Mucosa of rectum (tissue), 2 donors: ENCODE results near the gene GFOD1.

Experiments used
- H3K27ac ChIP-seq, 2 donors: one replicate each; pipeline ENCODE4 v1.7.0; 2013; ENCODE audit warnings: inconsistent platforms in 2 of 2, low read depth in 2 of 2, low read length in 2 of 2
- H3K27me3 ChIP-seq, 2 donors: one replicate each; pipeline ENCODE4 v1.7.0; 2013; ENCODE audit warnings: low read length in 2 of 2; ENCODE audit not compliant: control insufficient read depth in 2 of 2, insufficient read depth in 2 of 2
- H3K36me3 ChIP-seq, 2 donors: one replicate each; pipeline ENCODE4 v1.7.0; 2013; ENCODE audit warnings: low read length in 2 of 2; ENCODE audit not compliant: control insufficient read depth in 2 of 2, insufficient read depth in 2 of 2
- H3K4me1 ChIP-seq, 2 donors: one replicate each; pipeline ENCODE4 v1.7.0; 2013; ENCODE audit warnings: low read length in 2 of 2, mild to moderate bottlenecking in 1 of 2; ENCODE audit not compliant: control insufficient read depth in 2 of 2, insufficient read depth in 2 of 2
- H3K4me3 ChIP-seq, 2 donors: one replicate each; pipeline ENCODE4 v1.7.0; 2013; ENCODE audit warnings: low read length in 2 of 2
- H3K9ac ChIP-seq, 2 donors: one replicate each; pipeline ENCODE4 v1.7.0; 2013; ENCODE audit warnings: low read length in 2 of 2, low read depth in 1 of 2, mild to moderate bottlenecking in 1 of 2
- H3K9me3 ChIP-seq, 2 donors: one replicate each; pipeline ENCODE4 v1.7.0; 2013; ENCODE audit warnings: low read length in 2 of 2; ENCODE audit not compliant: control insufficient read depth in 2 of 2
- donor health status: healthy.
- donor health status: Normal muscosa, but diverticular disease.

Gene GFOD1

DNA sequence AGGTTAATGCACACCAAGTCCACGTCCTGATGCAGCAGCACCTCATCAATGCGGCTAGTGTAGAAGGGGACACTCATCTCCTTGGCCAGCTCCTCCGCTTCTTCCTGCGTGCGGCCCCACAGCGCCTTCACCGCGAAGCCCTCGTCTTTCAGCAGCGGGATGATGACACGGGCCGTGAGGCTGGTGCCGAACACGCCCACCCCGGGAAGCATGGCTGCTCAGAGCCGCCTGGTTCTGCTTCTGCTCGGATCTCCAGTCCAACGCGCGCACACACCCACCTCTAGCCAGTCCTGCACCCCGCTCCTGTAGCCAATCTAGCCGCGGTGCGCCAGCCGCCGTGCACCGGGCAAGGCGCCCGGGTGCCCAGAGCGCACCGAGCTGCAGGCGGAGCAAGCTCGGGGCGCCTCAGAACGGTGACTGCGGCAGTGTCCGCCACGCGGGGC lies 700 bp downstream of the GFOD1 start:
- Histone ChIP-seq H3K4me1 (peaks cover 14 to 15% of the 10 kb centered on the region in 2 donors), H3K9ac (peak overlapping the region; percentile 74 to 81), H3K36me3 (no peaks in the 10 kb centered on the region), H3K27ac (peak overlapping the region; percentile 90 to 91), H3K27me3 (peaks cover 0 to 2% of the 10 kb centered on the region in 2 donors), H3K4me3 (peak overlapping the region; percentile 70 to 84), H3K9me3 (no peaks in the 10 kb centered on the region)

DNA sequence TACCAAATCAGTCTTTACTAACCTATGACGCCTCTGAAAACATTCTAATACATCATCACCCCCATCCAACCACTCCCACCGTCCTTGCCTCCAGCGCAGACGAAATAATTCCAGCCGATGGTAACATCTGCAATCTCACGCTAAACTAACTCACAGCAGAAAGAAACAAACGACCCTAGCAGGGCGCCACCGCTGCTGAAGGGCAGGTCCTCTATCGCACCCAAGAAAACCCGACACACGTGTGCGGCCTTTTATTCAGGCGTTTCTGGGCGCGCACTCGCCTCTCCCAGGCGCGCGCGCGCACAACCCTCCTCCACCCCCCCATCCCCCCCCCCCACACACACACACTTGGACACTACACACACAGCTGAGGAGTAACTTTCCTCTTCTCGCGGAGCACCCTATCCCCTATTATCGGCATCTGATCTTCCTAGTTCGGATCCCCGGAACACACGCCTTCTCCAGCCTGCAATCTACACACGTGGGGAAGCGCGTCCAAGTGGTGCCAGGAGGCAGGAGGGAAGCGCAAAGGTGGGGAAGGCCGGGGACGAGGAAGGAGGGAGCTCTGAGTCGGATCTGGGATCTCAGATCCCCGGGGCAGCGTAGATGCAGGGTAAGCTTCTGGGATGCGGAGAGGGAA lies 1.4 kb downstream of the GFOD1 start:
- Histone ChIP-seq H3K36me3 (no peaks in the 10 kb centered on the region), H3K27ac (peak overlapping the region; percentile 90 to 91), H3K4me1 (peaks cover 14 to 15% of the 10 kb centered on the region in 2 donors), H3K27me3 (peaks cover 0 to 2% of the 10 kb centered on the region in 2 donors), H3K4me3 (peak overlapping the region; percentile 70 to 84), H3K9ac (peak overlapping the region; percentile 74 to 81), H3K9me3 (no peaks in the 10 kb centered on the region)

DNA sequence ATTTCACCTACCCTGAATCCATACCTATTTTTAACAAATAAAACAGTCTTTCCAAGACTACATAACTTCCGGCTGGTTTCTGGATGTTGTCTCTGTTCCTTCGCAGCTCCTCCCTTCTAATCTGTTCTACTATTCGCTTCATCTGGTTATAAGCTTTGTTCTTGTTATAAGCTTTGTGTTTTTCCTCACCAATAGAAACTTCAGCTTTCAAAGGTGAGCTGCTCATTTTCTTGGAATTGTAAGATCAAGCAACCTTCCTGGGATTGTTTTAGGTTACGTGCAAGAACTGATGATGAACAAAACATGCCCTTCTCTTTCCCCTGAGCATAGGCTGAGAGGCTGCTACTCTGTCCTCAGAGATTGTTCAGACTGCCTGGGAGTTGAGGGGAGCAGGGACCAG lies 2.1 kb downstream of the GFOD1 start:
- Histone ChIP-seq H3K27me3 (peaks cover 0 to 2% of the 10 kb centered on the region in 2 donors), H3K4me3 (peak overlapping the region; percentile 70 to 84), H3K4me1 (peaks cover 14 to 15% of the 10 kb centered on the region in 2 donors), H3K27ac (no peak overlapping the region), H3K36me3 (no peaks in the 10 kb centered on the region), H3K9ac (peak overlapping the region; percentile 4 to 48), H3K9me3 (no peaks in the 10 kb centered on the region)

DNA sequence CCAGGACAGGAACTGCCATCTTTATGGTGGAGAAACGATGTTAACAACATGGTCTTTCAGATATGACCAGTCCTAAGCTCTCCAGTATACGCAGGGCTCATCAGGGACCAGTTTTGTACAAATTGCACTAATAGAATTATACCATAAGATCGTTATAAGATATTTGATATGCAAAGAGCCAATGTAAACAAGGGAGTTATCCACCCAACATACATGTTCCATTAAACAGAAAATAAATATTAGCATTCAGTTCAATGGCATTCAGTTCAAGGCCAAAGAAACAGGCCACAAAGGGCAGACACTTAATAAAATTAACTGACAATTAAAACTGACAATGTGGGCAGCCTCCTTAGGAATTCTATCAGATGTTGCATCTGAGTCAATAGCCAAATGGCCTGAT lies 2.6 kb downstream of the GFOD1 start:
- Histone ChIP-seq H3K9ac (no peak overlapping the region), H3K4me1 (peaks cover 14 to 15% of the 10 kb centered on the region in 2 donors), H3K4me3 (peak overlapping the region; percentile 21 to 84), H3K9me3 (no peaks in the 10 kb centered on the region), H3K27ac (no peak overlapping the region), H3K36me3 (peaks cover 0 to 3% of the 10 kb centered on the region in 2 donors), H3K27me3 (peaks cover 0 to 2% of the 10 kb centered on the region in 2 donors)

DNA sequence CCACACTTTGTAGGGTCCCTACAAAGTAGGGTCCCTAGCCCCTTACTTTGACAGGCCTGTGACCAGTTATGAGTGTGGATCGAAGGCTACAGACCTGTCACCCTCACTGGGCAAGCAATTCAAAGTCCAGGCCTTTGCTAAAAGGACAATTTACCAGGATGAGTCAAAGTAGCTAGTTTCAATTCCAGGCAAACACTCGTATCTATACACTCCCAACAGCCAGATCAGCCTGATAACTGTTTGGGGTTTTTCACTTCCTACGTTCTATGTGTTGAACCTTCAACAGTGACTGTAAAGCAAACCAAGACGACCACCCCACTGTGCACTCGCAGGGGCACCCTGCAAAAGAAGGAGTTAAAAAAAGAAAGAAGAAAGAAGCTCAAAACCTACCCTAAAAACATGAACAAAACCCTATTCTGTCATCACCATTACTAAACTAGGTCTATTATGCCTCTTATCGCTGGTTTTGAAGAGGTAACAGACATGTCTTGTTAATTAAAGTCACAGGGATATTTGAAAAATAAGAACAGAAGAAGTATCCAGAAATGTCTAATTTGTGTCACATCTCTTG lies 3.2 kb downstream of the GFOD1 start:
- no peak overlapping the region for H3K9ac ChIP-seq
- H3K36me3 ChIP-seq: peaks cover 0 to 5% of the 10 kb centered on the region in 2 donors
- peaks cover 0 to 2% of the 10 kb centered on the region in 2 donors for H3K27me3 ChIP-seq
- no peaks in the 10 kb centered on the region for H3K9me3 ChIP-seq
- H3K4me3 ChIP-seq: peak overlapping the region; percentile 16 to 21
- peaks cover 14 to 15% of the 10 kb centered on the region in 2 donors for H3K4me1 ChIP-seq
- H3K27ac ChIP-seq: no peak overlapping the region

DNA sequence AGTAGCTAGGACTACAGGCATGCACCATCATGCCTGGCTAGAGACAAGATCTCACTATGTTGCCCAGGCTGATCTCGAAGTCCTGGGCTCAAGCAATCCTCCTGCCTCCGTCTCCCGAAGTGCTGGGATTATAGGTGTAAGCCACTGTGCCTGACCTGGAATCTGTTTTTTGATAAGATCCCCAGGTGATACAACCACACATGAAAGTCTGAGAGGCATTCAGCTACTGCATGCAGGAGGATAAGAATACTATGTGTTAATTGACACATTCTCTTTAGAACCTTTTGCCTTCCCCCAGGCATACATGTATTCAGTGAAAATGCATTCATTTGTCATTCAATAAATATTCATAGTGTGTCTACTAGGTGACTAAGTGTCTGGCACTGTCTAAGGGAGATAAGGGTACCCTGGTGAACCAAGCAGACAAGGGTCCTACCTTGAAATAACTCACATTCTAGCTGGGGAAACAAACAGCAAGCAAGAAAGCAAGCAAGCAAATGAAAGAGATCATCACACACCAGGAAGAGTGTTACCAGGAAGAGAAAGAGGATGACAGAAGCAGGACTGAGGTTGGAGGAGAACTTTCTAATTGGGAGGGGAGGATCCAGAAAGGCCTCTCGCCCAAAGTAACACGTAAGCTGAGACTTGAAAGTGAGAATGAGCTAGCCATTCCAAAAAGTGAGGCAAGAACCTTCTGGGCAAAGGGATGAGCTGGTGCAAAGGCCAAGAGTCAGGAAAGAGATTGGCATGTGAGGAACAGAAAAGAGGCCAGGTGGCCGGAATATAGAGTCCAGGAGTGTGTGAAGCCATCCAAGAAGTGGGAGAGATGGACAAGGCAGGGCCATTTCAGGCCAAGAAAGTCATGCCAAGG lies 6.5 kb downstream of the GFOD1 start:
- H3K9ac ChIP-seq: no peak overlapping the region
- no peak overlapping the region for H3K27ac ChIP-seq
- H3K4me1 ChIP-seq: peaks cover 9 to 11% of the 10 kb centered on the region in 2 donors
- no peaks in the 10 kb centered on the region for H3K9me3 ChIP-seq
- no peak overlapping the region for H3K4me3 ChIP-seq
- peaks cover 0 to 5% of the 10 kb centered on the region in 2 donors for H3K36me3 ChIP-seq
- H3K27me3 ChIP-seq: no peaks in the 10 kb centered on the region

DNA sequence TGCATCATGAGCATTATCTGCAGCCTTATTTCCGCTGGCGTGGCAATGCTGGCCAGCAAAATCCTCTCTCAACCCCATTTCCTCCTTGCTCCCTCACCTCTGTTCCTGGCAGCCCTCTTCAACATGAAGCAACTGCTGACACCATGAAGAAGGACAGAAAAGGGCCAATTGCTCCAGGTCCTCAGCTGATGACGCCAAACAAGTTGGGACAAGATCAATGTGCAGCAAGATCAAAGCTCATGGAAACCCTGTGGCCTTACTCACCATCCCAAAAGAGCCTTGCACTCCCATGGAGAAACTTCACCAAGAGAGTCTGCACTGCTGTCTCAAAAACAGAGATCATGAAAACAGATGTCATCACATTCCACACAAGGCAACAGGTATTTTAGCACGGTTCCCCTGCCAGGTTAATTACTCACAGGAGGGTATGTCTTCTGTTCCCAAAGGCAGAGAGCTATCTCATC lies 7.4 kb downstream of the GFOD1 start:
- H3K36me3 ChIP-seq: peaks cover 0 to 5% of the 10 kb centered on the region in 2 donors
- no peak overlapping the region for H3K9ac ChIP-seq
- no peaks in the 10 kb centered on the region for H3K9me3 ChIP-seq
- no peaks in the 10 kb centered on the region for H3K27me3 ChIP-seq
- H3K4me1 ChIP-seq: peaks cover 4 to 5% of the 10 kb centered on the region in 2 donors
- no peak overlapping the region for H3K4me3 ChIP-seq
- H3K27ac ChIP-seq: no peak overlapping the region

DNA sequence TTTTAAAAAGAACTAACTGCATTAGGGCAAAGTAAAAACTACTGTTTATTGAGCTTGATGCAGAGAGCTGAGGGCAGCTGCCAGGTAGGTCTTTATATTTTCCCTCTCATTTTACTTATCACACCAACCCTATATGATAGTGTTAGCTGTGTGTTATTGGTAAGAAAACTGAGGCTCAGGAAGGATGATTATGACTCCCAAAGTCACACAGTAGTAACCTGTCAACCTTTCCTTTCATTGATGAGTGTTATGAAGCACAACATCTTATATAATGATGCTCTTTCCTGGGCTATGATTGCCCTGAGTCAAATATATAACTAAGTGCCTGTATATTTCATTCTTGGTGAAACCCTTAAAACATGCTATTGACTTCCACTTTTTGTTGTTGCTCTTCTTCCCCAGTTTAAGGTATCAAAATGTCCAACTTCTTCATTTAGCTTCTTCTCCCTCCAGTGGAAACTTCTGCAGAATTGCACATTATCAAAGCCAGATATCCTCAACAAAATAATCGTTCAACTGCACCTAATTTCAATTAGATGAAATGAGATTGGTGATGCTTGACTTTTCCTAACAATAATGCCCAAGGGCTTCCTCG lies 8.1 kb downstream of the GFOD1 start:
- no peaks in the 10 kb centered on the region for H3K27me3 ChIP-seq
- no peak overlapping the region for H3K27ac ChIP-seq
- peaks cover 0 to 5% of the 10 kb centered on the region in 2 donors for H3K36me3 ChIP-seq
- H3K9ac ChIP-seq: no peak overlapping the region
- peaks cover 0 to 1% of the 10 kb centered on the region in 2 donors for H3K4me1 ChIP-seq
- no peak overlapping the region for H3K4me3 ChIP-seq
- no peaks in the 10 kb centered on the region for H3K9me3 ChIP-seq

DNA sequence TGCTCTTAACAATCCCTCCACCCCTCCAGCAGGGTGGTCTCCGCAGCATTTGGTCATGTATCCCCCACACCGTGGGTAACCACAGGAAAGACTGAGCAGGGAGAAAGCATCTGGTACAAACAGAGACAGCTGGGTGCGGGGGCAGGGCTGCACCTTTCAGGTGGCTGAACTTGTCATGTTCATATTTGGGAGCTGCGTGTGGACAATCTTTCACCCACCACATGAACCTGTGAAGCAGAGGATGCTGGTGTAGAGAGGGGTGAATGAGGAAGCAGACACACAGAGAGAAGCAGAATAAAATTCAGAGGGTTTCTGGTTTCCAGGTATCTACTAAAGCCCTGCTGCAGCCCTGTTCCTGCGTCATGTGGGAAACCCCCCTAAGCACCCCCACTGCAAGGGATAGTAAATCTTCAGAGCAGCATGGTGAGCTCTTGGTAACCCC lies 8.9 kb downstream of the GFOD1 start:
- Histone ChIP-seq H3K27ac (no peak overlapping the region), H3K9ac (no peak overlapping the region), H3K9me3 (no peaks in the 10 kb centered on the region), H3K27me3 (no peaks in the 10 kb centered on the region), H3K36me3 (peaks cover 0 to 5% of the 10 kb centered on the region in 2 donors), H3K4me3 (no peak overlapping the region), H3K4me1 (no peaks in the 10 kb centered on the region)
